NT2/D1 (cell line): ENCODE measurements around the gene XPR1.
A peak's percentile ranks its signal among the peaks of the same experiment; 100 is the strongest.

Experiments
- DNase-seq: peaks from one replicate; pipeline ENCODE4 v3.0.0-alpha.2; 2011; ENCODE audit warnings: low read depth, low spot score
- H3K27me3 ChIP-seq: 2 replicates; pipeline ENCODE4 v1.6.0; 2011; ENCODE audit warnings: mild to moderate bottlenecking; ENCODE audit not compliant: insufficient read length, insufficient read depth
- H3K36me3 ChIP-seq: 2 replicates; pipeline ENCODE4 v1.6.1; 2011; ENCODE audit warnings: mild to moderate bottlenecking, low read length, mixed read lengths; ENCODE audit not compliant: insufficient read depth, insufficient read length
- H3K4me1 ChIP-seq: 2 replicates; pipeline ENCODE4 v1.5.1; 2011; ENCODE audit not compliant: insufficient read depth, insufficient read length
- H3K4me3 ChIP-seq: 2 replicates; pipeline ENCODE4 v1.5.1; 2011; ENCODE audit warnings: low read depth; ENCODE audit not compliant: insufficient read length
- H3K9ac ChIP-seq: 2 replicates; pipeline ENCODE4 v1.6.0; 2011; ENCODE audit warnings: low read depth; ENCODE audit not compliant: insufficient read length
- H3K9me3 ChIP-seq: 2 replicates; pipeline ENCODE4 v1.5.1; 2011; ENCODE audit warnings: mild to moderate bottlenecking, low read length; ENCODE audit not compliant: insufficient read depth
- SUZ12 ChIP-seq: IDR thresholded peaks from 2 replicates; pipeline ENCODE4 v1.6.1; 2011; ENCODE audit not compliant: insufficient read length, insufficient read depth; ENCODE audit errors: extremely low read depth
- YY1 ChIP-seq: IDR thresholded peaks from 2 replicates; pipeline ENCODE4 v1.6.1; 2011; ENCODE audit not compliant: insufficient read length, insufficient read depth
- ZNF274 ChIP-seq: IDR thresholded peaks from 2 replicates; pipeline ENCODE4 v1.6.1; 2011; ENCODE audit warnings: mild to moderate bottlenecking, low read depth, low read length

XPR1 gene

GRCh38 chr1:180626711-180627110 is 5.1 kb upstream of the XPR1 start:
- DNase-seq: no peak
- H3K36me3 ChIP-seq: no peaks in the 10 kb centered on the region
- H3K9ac ChIP-seq: no peak overlapping the region
- H3K27me3 ChIP-seq: no peaks in the 10 kb centered on the region
- no peaks in the 10 kb centered on the region; the same call in 1 of the 2 replicates for H3K9me3 ChIP-seq
- H3K4me3 ChIP-seq: no peak overlapping the region
- TF ChIP-seq ZNF274 (no peak), SUZ12 (no peak), YY1 (no peak)
- H3K4me1 ChIP-seq: no peaks in the 10 kb centered on the region

GRCh38 chr1:180627411-180627810 is 4.4 kb upstream of the XPR1 start:
- H3K36me3 ChIP-seq: no peaks in the 10 kb centered on the region
- H3K9ac ChIP-seq: no peak overlapping the region
- TF ChIP-seq SUZ12 (no peak), YY1 (no peak), ZNF274 (no peak)

GRCh38 chr1:180628646-180629045 is 3.2 kb upstream of the XPR1 start:
- no peak for TF ChIP-seq YY1
- no peak for TF ChIP-seq SUZ12
- TF ChIP-seq ZNF274: no peak
- H3K4me3 ChIP-seq: no peak overlapping the region
- H3K36me3 ChIP-seq: no peaks in the 10 kb centered on the region
- no peak for DNase-seq
- no peak overlapping the region for H3K9ac ChIP-seq
- no peaks in the 10 kb centered on the region for H3K27me3 ChIP-seq
- H3K9me3 ChIP-seq: no peaks in the 10 kb centered on the region; the same call in 1 of the 2 replicates
- no peaks in the 10 kb centered on the region for H3K4me1 ChIP-seq

More at GRCh38 chr1:180627411-180627810, 4.4 kb upstream of the XPR1 start:
- Histone ChIP-seq H3K4me1 (no peaks in the 10 kb centered on the region), H3K9me3 (no peaks in the 10 kb centered on the region; the same call in 1 of the 2 replicates), H3K27me3 (no peaks in the 10 kb centered on the region), H3K4me3 (no peak overlapping the region)
- no peak for DNase-seq

GRCh38 chr1:180630408-180631193 is 1.2 kb upstream of the XPR1 start:
- Histone ChIP-seq H3K36me3 (no peaks in the 10 kb centered on the region), H3K4me1 (no peaks in the 10 kb centered on the region), H3K27me3 (no peaks in the 10 kb centered on the region), H3K9ac (no peak overlapping the region), H3K4me3 (no peak overlapping the region), H3K9me3 (no peaks in the 10 kb centered on the region; the same call in 1 of the 2 replicates)
- TF ChIP-seq YY1 (no peak), SUZ12 (no peak), ZNF274 (no peak)
- no peak for DNase-seq

- no peak overlapping the region for H3K4me3 ChIP-seq
- H3K9ac ChIP-seq: no peak overlapping the region
- TF ChIP-seq ZNF274 (no peak), SUZ12 (no peak), YY1 (no peak)
- no peaks in the 10 kb centered on the region for H3K36me3 ChIP-seq
- no peaks in the 10 kb centered on the region for H3K4me1 ChIP-seq
- DNase-seq: no peak
- H3K9me3 ChIP-seq: no peaks in the 10 kb centered on the region; the same call in 1 of the 2 replicates
- no peaks in the 10 kb centered on the region for H3K27me3 ChIP-seq
These were observed 542 bp upstream of the XPR1 start for GRCh38 chr1:180631194-180631765.

- TF ChIP-seq SUZ12 (no peak), ZNF274 (no peak), YY1 (no peak)
- DNase-seq: peak; percentile 50
- Histone ChIP-seq H3K36me3 (no peaks in the 10 kb centered on the region), H3K9ac (peak overlapping the region; percentile 97), H3K4me3 (peak overlapping the region; percentile 98), H3K9me3 (no peaks in the 10 kb centered on the region; the same call in 1 of the 2 replicates), H3K27me3 (no peaks in the 10 kb centered on the region), H3K4me1 (no peaks in the 10 kb centered on the region)
These were observed 669 bp downstream of the XPR1 start for GRCh38 chr1:180632326-180633056.
